HEK293 (cell line): ENCODE measurements around the gene LMNTD2.

Source experiments
- BCL11A ChIP-seq: fragments of 450-650 bp; formaldehyde crosslinking; IDR thresholded peaks from 2 replicates; pipeline ENCODE4 v1.5.1; 2016; ENCODE audit warnings: low read depth, missing biosample characterization, missing genetic modification characterization
- SP2 ChIP-seq: fragments of 450-650 bp; formaldehyde crosslinking; IDR thresholded peaks from 2 replicates; pipeline ENCODE4 v1.5.1; 2016; ENCODE audit warnings: missing biosample characterization, missing genetic modification characterization
- TRIM28 ChIP-seq: IDR thresholded peaks from 2 replicates; pipeline ENCODE4 v1.6.1; 2011; ENCODE audit warnings: low read length, control low read depth, borderline replicate concordance
- YY1 ChIP-seq: fragments of 450-650 bp; formaldehyde crosslinking; IDR thresholded peaks from 2 replicates; pipeline ENCODE4 v1.5.1; 2018; ENCODE audit warnings: missing biosample characterization, missing genetic modification characterization
- ZBTB7A ChIP-seq: fragments of 450-650 bp; formaldehyde crosslinking; IDR thresholded peaks from 2 replicates; pipeline ENCODE4 v1.5.1; 2016; ENCODE audit warnings: low read depth, missing biosample characterization, missing genetic modification characterization
- ZFP41 ChIP-seq: fragments of 450-650 bp; formaldehyde crosslinking; IDR thresholded peaks from 2 replicates; pipeline ENCODE4 v1.5.1; 2016; ENCODE audit warnings: missing biosample characterization, missing genetic modification characterization, borderline replicate concordance
- ZNF138 ChIP-seq: fragments of 450-650 bp; formaldehyde crosslinking; IDR thresholded peaks from 2 replicates; pipeline ENCODE4 v1.5.1; 2016; ENCODE audit warnings: missing biosample characterization, missing genetic modification characterization, borderline replicate concordance
- ZNF140 ChIP-seq: fragments of 450-650 bp; formaldehyde crosslinking; IDR thresholded peaks from 2 replicates; pipeline ENCODE4 v1.5.1; 2016; ENCODE audit warnings: missing biosample characterization, missing genetic modification characterization
- ZNF311 ChIP-seq: fragments of 450-650 bp; formaldehyde crosslinking; IDR thresholded peaks from 2 replicates; pipeline ENCODE4 v1.5.1; 2017; ENCODE audit warnings: missing biosample characterization, missing genetic modification characterization, borderline replicate concordance
- TF ChIP-seq, protein P1 (sequence below): fragments of 450-650 bp; formaldehyde crosslinking; IDR thresholded peaks from 2 replicates; pipeline ENCODE4 v1.5.1; 2016; ENCODE audit warnings: missing biosample characterization, missing genetic modification characterization
- TF ChIP-seq, protein P2 (sequence below): fragments of 450-650 bp; formaldehyde crosslinking; IDR thresholded peaks from 2 replicates; pipeline ENCODE4 v1.5.0; 2017; ENCODE audit warnings: missing biosample characterization, missing genetic modification characterization, borderline replicate concordance

DNA sequence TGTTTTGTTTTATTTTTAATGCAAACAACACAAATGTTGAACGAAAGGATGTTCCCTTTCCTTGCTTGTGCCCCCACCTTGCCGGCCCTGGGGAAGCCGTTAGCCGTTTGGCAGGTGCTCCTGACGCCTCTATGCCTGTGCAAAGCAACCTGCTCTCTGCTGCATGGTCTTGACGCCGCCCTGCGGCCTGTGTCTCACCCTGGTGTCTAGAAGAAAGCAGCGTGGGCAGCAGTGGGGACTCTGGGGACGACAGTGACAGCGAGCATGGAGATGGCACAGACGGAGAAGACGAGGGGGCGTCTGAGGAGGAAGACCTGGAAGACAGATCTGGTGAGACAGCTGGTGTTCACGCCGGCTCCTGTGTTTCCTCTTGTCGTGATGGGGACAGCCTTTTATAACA is 21.2 kb upstream of the LMNTD2 start:
- TF ChIP-seq ZNF311 (tag by site-specific recombination) (no peak), ZNF138 (tag by site-specific recombination) (no peak), ZNF140 (tag by site-specific recombination) (no peak), ZBTB7A (tag by site-specific recombination) (no peak), YY1 (no peak), TRIM28 (no peak), ZFP41 (no peak), BCL11A (tag by site-specific recombination) (no peak), SP2 (tag by site-specific recombination) (no peak)
- TF ChIP-seq, protein P1, sequence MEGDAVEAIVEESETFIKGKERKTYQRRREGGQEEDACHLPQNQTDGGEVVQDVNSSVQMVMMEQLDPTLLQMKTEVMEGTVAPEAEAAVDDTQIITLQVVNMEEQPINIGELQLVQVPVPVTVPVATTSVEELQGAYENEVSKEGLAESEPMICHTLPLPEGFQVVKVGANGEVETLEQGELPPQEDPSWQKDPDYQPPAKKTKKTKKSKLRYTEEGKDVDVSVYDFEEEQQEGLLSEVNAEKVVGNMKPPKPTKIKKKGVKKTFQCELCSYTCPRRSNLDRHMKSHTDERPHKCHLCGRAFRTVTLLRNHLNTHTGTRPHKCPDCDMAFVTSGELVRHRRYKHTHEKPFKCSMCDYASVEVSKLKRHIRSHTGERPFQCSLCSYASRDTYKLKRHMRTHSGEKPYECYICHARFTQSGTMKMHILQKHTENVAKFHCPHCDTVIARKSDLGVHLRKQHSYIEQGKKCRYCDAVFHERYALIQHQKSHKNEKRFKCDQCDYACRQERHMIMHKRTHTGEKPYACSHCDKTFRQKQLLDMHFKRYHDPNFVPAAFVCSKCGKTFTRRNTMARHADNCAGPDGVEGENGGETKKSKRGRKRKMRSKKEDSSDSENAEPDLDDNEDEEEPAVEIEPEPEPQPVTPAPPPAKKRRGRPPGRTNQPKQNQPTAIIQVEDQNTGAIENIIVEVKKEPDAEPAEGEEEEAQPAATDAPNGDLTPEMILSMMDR (tag by site-specific recombination): no peak
- TF ChIP-seq, protein P2, sequence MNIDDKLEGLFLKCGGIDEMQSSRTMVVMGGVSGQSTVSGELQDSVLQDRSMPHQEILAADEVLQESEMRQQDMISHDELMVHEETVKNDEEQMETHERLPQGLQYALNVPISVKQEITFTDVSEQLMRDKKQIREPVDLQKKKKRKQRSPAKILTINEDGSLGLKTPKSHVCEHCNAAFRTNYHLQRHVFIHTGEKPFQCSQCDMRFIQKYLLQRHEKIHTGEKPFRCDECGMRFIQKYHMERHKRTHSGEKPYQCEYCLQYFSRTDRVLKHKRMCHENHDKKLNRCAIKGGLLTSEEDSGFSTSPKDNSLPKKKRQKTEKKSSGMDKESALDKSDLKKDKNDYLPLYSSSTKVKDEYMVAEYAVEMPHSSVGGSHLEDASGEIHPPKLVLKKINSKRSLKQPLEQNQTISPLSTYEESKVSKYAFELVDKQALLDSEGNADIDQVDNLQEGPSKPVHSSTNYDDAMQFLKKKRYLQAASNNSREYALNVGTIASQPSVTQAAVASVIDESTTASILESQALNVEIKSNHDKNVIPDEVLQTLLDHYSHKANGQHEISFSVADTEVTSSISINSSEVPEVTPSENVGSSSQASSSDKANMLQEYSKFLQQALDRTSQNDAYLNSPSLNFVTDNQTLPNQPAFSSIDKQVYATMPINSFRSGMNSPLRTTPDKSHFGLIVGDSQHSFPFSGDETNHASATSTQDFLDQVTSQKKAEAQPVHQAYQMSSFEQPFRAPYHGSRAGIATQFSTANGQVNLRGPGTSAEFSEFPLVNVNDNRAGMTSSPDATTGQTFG (tag by site-specific recombination): no peak
